NCI-H1105 (cell line): Measurements from ENCODE around the gene TMEM256.

ENCODE experiments used
- DNase-seq: peaks from one replicate; lab custom pipeline; 2025; lab: John Stamatoyannopoulos, UW

TMEM256 gene

GRCh38 chr17:7429722-7430121, 25.8 kb upstream of the TMEM256 start:
- DNase-seq, result no peak

- DNase-seq, result no peak
Measured at GRCh38 chr17:7428557-7428956, 24.7 kb upstream of the TMEM256 start, which contains the start of gene SPEM3. SPEM3 (plus strand) TSS chr17:7428857; CDS start chr17:7428903, 46 bp downstream.

DNA sequence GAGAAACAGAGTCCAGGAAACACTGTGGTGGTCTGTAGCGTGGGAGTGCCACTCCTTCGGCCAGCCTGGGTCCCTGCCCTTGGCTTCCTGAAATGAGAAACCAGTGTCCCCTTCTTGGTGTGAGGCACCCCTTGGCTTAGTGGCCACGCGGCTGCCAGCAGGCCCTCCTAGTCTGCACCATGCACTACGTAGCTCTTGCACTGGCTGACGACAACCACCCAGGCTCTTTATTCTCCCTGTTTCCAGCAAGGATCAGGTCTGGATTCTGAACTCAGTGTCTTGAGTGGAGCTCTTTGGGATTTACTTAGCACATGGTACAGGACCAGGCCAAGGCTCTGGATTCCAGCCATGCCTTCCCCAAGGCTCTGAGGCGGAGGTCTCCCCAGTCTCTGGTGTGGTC, 23.7 kb upstream of the TMEM256 start:
- no peak for DNase-seq

DNA sequence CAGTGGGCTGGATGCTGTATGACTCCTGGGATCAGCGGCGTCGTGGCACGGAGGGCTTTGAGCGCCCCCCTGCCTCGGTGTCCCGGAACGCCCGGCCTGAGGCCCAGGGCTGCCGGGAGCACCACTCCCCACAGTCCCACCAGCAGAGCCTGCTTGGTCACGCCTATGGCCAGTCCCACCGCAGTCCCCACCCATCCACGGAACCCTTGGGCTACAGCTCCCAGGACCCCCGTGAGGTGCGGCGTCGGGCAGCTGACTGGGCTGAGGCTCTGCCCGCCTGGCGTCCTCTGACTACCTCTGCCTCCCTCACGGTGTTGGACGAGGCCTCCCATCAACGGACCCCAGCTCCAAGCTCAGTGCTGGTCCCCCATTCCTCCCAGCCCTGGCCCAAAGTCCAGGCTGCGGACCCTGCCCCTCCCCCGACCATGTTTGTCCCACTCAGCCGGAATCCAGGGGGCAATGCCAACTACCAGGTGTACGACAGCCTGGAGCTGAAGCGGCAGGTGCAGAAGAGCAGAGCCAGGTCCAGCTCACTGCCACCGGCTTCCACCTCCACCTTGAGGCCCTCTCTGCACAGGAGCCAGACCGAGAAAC, 23.1 kb upstream of the TMEM256 start:
- DNase-seq, result no peak

DNA sequence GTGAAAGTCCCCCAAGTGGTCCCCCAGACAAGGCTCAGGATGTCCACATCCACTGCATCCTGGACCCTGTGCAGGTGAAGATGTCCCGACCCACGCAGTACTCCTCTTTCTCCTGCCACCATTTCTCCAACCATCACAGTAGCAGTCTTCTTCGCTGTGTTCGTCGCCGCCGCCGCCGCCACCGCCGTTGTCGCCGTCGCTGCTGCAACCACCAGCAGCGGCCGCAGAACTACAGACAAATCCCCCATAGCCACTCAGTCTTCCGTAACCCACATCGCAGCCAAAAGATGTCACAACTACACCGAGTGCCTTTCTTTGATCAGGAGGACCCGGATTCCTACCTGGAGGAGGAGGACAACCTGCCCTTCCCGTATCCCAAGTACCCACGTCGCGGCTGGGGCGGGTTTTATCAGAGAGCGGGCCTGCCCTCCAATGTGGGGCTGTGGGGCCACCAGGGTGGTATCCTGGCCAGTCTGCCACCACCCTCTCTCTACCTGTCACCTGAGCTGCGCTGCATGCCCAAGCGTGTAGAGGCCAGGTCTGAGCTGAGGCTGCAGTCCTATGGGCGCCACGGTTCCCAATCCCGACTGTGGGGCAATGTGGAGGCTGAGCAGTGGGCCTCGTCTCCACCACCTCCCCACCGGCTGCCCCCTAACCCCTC, 22.4 kb upstream of the TMEM256 start:
- no peak for DNase-seq

GRCh38 chr17:7425756-7426155, 21.9 kb upstream of the TMEM256 start:
- DNase-seq, result no peak

DNA sequence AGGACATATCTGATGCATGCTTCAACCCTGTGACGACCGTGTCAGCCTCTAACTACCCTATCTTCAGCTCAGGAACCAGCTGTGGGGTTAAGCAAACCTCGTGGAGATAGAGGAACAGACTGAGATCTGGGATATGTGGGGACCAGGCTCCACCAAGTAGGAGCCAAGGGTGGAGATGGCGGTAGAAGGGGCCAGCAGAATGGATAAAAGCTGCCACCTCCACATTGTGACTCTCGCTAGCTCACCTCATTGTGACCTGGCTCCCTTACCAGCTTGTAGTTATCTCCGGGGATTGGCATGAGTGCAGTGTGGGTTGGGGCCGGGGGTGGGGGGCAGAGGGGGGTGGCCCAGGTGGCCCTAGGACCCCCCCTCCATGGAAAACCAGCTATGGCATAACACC, 21.4 kb upstream of the TMEM256 start, which contains the start of gene SPEM2:
SPEM2 (plus strand) TSS at position 301 of the 400 bp plus-strand sequence; CDS start at position 374, 73 bp downstream.
- no peak for DNase-seq

- no peak for DNase-seq
Measured at GRCh38 chr17:7423679-7424078, 19.8 kb upstream of the TMEM256 start.

DNA sequence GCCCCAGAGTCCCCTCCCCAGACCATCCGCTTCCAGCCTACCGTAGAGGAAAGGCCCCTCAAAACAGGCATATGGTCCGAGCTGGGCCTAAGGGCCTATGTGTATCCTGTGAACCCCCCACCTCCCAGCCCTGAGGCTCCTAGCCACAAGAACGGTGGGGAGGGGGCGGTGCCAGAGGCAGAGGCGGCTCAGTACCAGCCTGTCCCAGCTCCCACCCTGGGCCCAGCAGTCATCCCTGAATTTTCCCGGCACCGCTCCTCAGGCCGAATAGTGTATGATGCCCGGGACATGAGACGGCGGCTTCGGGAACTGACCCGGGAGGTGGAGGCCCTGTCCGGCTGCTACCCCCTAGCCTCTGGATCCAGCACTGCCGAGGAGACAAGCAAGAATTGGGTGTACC, 17.3 kb upstream of the TMEM256 start:
- no peak for DNase-seq

- DNase-seq, result no peak
Measured at GRCh38 chr17:7419819-7420610, 16.1 kb upstream of the TMEM256 start, which contains the start of gene SPEM1. SPEM1 (plus strand) TSS chr17:7420324; CDS start chr17:7420385, 61 bp downstream.

GRCh38 chr17:7418472-7419152, 14.7 kb upstream of the TMEM256 start:
- DNase-seq, result no peak

DNA sequence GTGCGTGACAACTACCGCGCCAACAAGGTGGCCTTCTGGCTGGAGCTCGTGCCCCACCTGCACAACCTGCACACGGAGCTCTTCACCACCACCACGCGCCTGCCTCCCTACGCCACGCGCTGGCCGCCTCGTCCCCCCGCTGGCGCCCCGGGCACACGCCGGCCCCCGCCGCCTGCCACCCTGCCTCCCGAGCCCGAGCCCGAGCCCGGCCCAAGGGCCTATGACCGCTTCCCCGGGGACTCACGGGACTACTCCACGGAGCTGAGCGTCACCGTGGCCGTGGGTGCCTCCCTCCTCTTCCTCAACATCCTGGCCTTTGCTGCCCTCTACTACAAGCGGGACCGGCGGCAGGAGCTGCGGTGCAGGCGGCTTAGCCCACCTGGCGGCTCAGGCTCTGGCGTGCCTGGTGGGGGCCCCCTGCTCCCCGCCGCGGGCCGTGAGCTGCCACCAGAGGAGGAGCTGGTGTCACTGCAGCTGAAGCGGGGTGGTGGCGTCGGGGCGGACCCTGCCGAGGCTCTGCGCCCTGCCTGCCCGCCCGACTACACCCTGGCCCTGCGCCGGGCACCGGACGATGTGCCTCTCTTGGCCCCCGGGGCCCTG, 13.3 kb upstream of the TMEM256 start:
- no peak for DNase-seq

DNA sequence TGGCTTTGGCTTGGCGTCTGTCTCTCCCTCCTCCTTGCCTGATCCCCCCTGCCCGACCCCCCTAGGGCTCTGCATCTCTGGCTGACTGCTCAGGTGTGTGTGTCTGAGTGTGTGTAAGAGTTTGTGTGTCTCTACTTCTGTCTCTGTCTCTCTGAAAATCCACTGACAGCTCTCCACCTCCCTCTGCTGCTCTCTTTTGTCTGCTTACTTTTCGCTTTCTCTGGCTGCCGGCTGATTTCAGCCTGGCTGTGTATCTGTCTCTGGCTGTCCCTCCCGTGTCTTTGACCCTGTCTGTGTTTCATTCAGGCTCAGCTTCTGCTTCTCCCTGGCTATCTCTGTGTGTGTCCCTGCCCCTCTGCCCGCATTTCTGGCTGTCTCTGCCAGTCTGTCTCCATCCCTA, 12.4 kb upstream of the TMEM256 start:
- no peak for DNase-seq

DNA sequence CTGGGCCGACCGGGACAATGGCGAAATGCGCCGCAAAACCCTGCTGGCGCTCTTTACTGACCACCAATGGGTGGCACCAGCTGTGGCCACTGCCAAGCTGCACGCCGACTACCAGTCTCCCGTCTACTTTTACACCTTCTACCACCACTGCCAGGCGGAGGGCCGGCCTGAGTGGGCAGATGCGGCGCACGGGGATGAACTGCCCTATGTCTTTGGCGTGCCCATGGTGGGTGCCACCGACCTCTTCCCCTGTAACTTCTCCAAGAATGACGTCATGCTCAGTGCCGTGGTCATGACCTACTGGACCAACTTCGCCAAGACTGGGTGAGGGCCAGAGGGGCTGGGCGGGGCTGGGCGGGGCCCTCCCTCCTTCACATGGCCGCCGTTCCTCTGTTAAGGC, 11.9 kb upstream of the TMEM256 start:
- DNase-seq, result no peak

GRCh38 chr17:7414837-7415236, 10.9 kb upstream of the TMEM256 start:
- DNase-seq, result no peak

DNA sequence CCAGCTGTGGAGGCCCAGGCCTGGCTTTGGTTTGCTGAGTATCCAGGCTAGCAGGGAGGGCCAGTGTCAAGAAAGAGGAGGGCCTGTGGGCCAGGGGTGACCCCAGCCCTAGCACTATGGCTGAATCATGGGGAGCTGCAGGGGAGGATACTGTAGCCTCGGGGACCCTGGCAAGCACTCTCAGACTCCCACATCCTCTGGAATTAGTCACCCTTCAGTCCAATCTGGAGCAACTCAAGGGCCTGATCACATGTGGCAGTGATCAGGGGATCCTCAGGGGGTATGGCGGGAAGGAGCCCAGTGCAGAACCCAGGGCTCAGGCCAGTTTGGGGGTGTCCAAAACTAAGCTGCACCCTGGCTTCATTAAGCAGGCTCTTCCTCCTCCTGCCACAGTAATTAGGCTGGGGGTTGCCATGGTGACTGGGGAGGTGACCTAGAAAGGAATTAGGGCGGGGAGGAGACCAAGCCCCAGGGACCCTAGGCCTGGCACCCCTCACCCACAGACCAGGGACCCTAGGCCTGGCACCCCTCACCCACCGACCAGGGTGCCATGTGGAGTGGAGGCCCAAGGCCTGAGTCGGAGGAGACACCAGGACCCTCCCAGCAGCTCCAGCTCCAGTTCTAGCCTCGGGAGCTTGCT, 9.6 kb upstream of the TMEM256 start:
- DNase-seq, result no peak

- DNase-seq, result no peak
Measured at GRCh38 chr17:7411427-7411750, 7.5 kb upstream of the TMEM256 start.

- no peak for DNase-seq
Measured at GRCh38 chr17:7410634-7411426, 6.9 kb upstream of the TMEM256 start.

DNA sequence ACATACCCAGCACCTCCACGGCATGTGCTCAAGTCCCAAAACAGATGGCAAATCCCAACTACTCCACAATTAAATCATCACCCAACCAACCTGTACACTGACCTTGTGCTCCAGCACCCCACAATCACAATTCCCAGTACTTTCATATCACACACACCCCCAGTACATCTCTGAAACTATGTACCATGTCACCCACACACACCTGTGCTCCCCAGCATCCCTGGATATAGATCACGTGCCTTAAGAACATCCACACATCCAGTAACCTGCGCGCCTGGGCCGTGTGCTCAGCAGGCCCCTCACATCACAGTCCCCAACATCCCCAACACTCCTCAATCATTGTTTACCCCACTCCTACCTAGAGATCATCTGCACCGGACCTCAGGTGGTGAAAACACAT, 5.8 kb upstream of the TMEM256 start:
- DNase-seq, result no peak

GRCh38 chr17:7408863-7409262, 5.0 kb upstream of the TMEM256 start:
- DNase-seq, result no peak

- DNase-seq, result no peak
Measured at GRCh38 chr17:7408252-7408727, 4.4 kb upstream of the TMEM256 start.
